Measurements from ENCODE around the gene OVCH1.

GRCh38 chr12:29533815-29534489 is 36.5 kb upstream of the OVCH1 start:
- TF ChIP-seq CTCF (IDR thresholded peaks at IDR 0.05): no peak
- TF ChIP-seq POLR2A (IDR thresholded peaks at IDR 0.05; ENCODE audit: low read depth): no peak
- no peak for TF ChIP-seq EP300 (IDR thresholded peaks at IDR 0.05)
